K562 (cell line): Measurements from ENCODE around the gene GGACT. TPM values are rescaled to one million over a fixed set of nuclear protein-coding genes. Genes with fewer than 3 reads are reported as not detected.

Experiments used
- ATAC-seq: fragments of 200-7000 bp; cut with Tn5 transposase; 3 replicates; pipeline ENCODE4 v1.9.1; 2020; ENCODE audit warnings: moderate library complexity
- BruUV-seq: library from RNA; stranded (reverse); fragments of 400-500 nt; replicated peaks from 2 replicates; lab custom pipeline; 2021; lab: Mats Ljungman, UMichigan
- CTCF ChIA-PET: fragments of 300-600 bp; formaldehyde crosslinking; extraction: SDS; loops from one replicate; lab custom pipeline; 2021; ENCODE audit warnings: low intra/inter-chr PET ratio; lab: Yijun Ruan, JAX
- POLR2A ChIA-PET: fragments of 300-600, 350-650 bp; sonication (Branson Sonifier 250); formaldehyde crosslinking; extraction: SDS; loops from one replicate; lab custom pipeline; 2021; ENCODE audit warnings: antibody characterized with exemption, inconsistent platforms; lab: Yijun Ruan, JAX
- DNase-seq, 4 experiments: peaks; one replicate each; pipeline versions ENCODE4 v3.0.0 to v3.0.0-alpha.2; 2011 to 2018; ENCODE audit warnings: low spot score in 3 of 4, mixed read lengths in 3 of 4; ENCODE audit errors: extremely low read depth in 1 of 4
- FAIRE-seq: peaks from 2 replicates; lab custom pipeline; 2011; peaks lifted over from hg19 to GRCh38; lab: Jason Lieb, UNC
- H2AFZ ChIP-seq: 2 replicates; pipeline ENCODE4 v1.6.0; 2011; ENCODE audit warnings: low read depth, low read length, control low read depth, inconsistent platforms
- H3K27ac ChIP-seq: fragments of 200-600 bp; 3 replicates; pipeline ENCODE4 v1.8.0; 2011; ENCODE audit warnings: low read depth, mild to moderate bottlenecking, control low read depth, inconsistent platforms, low read length, moderate library complexity, mixed read lengths; ENCODE audit errors: extremely low read depth
- H3K27me3 ChIP-seq, 2 experiments: fragments of 300-600 bp in 1 of 2; 2 replicates in 1 of 2; 3 replicates in 1 of 2; pipeline versions ENCODE4 v1.6.0 to v1.8.0; 2011; ENCODE audit warnings: inconsistent platforms in 2 of 2, low read length in 2 of 2, mild to moderate bottlenecking in 1 of 2, mixed read lengths in 1 of 2, moderate library complexity in 1 of 2; ENCODE audit not compliant: control insufficient read depth in 2 of 2, insufficient read depth in 2 of 2
- H3K36me3 ChIP-seq: fragments of 300-600 bp; 3 replicates; pipeline ENCODE4 v1.8.0; 2011; ENCODE audit warnings: mild to moderate bottlenecking, low read length, inconsistent platforms; ENCODE audit not compliant: control insufficient read depth, insufficient read depth
- H3K4me1 ChIP-seq, 2 experiments: fragments of 200-600 bp in 1 of 2; replicated peaks in 1 of 2; 2 replicates in 1 of 2; 3 replicates in 1 of 2; pipeline versions ENCODE4 v1.5.1 to v1.8.0; 2011; ENCODE audit warnings: inconsistent platforms in 2 of 2, low read length in 2 of 2, mild to moderate bottlenecking in 1 of 2, mixed read lengths in 1 of 2, moderate library complexity in 1 of 2; ENCODE audit not compliant: control insufficient read depth in 2 of 2, insufficient read depth in 2 of 2
- H3K4me2 ChIP-seq: 2 replicates; pipeline ENCODE4 v1.6.1; 2011; ENCODE audit warnings: low read length, control low read depth, inconsistent platforms, mixed read lengths; ENCODE audit not compliant: insufficient read depth
- H3K4me3 ChIP-seq: fragments of 200-600 bp; sonication (generic), shearing (Covaris generic); 2 replicates; pipeline ENCODE4 v1.5.1; 2016; ENCODE audit warnings: control low read depth, inconsistent platforms
- H3K79me2 ChIP-seq: fragments of 200-600 bp; 3 replicates; pipeline ENCODE4 v1.8.0; 2011; ENCODE audit warnings: low read length, inconsistent platforms; ENCODE audit not compliant: control insufficient read depth, insufficient read depth
- H3K9ac ChIP-seq, 2 experiments: 2 replicates each; pipeline versions ENCODE4 v1.6.0 to v1.6.1; 2011; ENCODE audit warnings: low read depth in 2 of 2, low read length in 2 of 2, control low read depth in 1 of 2, inconsistent platforms in 1 of 2, mild to moderate bottlenecking in 1 of 2, mixed read lengths in 1 of 2; ENCODE audit not compliant: insufficient read depth in 1 of 2
- H3K9me1 ChIP-seq: one replicate; pipeline ENCODE4 v1.6.0; 2011; ENCODE audit warnings: inconsistent platforms, mild to moderate bottlenecking, low read length, moderate library complexity; ENCODE audit not compliant: control insufficient read depth, insufficient read depth
- H3K9me3 ChIP-seq: replicated peaks from 2 replicates; pipeline ENCODE4 v1.5.1; 2011; ENCODE audit warnings: low read depth, low read length, inconsistent platforms; ENCODE audit not compliant: control insufficient read depth, insufficient read depth
- H4K20me1 ChIP-seq: replicated peaks from 2 replicates; pipeline ENCODE4 v1.6.1; 2011; ENCODE audit warnings: low read length, inconsistent platforms, mixed read lengths; ENCODE audit not compliant: control insufficient read depth, insufficient read depth
- BCLAF1 ChIP-seq, 2 experiments: fragments of 450-650 bp in 1 of 2; IDR thresholded peaks; 2 replicates each; pipeline ENCODE4 v1.6.1; 2011 to 2017; ENCODE audit warnings: low read depth in 2 of 2, antibody characterized with exemption in 1 of 2, borderline replicate concordance in 1 of 2, low read length in 1 of 2, mild to moderate bottlenecking in 1 of 2, mixed read lengths in 1 of 2; ENCODE audit not compliant: control insufficient read depth in 1 of 2
- HMBOX1 ChIP-seq: sonication (generic); IDR thresholded peaks from 2 replicates; pipeline ENCODE4 v1.6.1; 2016
- MEIS2 ChIP-seq: fragments of 450-650 bp; IDR thresholded peaks from 2 replicates; pipeline ENCODE4 v1.6.1; 2014; ENCODE audit warnings: mild to moderate bottlenecking; ENCODE audit not compliant: partially characterized antibody
- NRF1 ChIP-seq, 2 experiments: fragments of 450-650 bp; IDR thresholded peaks in 1 of 2; conservative IDR thresholded peaks in 1 of 2; 2 replicates each; pipeline ENCODE4 v1.6.1; 2014; ENCODE audit warnings: mild to moderate bottlenecking in 2 of 2
- PKNOX1 ChIP-seq: fragments of 450-650 bp; IDR thresholded peaks from 2 replicates; pipeline ENCODE4 v1.6.1; 2016
- TEAD4 ChIP-seq, 2 experiments: sonication (generic) in 1 of 2; formaldehyde crosslinking in 1 of 2; IDR thresholded peaks; 2 replicates each; pipeline versions ENCODE4 v1.6.1 to v1.8.0; 2012 to 2022; ENCODE audit warnings: borderline replicate concordance in 1 of 2, inconsistent platforms in 1 of 2, low read length in 1 of 2, mild to moderate bottlenecking in 1 of 2, missing genetic modification reagents in 1 of 2
- ZBTB7A ChIP-seq: IDR thresholded peaks from 2 replicates; pipeline ENCODE4 v1.6.1; 2011; ENCODE audit warnings: low read depth, mild to moderate bottlenecking, low read length, moderate library complexity, borderline replicate concordance; ENCODE audit not compliant: control insufficient read depth
- ZNF175 ChIP-seq: fragments of 200-800 bp; sonication (Bioruptor generic); IDR thresholded peaks from 2 replicates; pipeline ENCODE4 v1.6.1; 2016; ENCODE audit warnings: low read depth, mild to moderate bottlenecking, missing genetic modification characterization, missing compliant biosample characterization
- ZNF518B ChIP-seq: fragments of 250-450 bp; sonication (Bioruptor Pico); IDR thresholded peaks from 2 replicates; pipeline ENCODE4 v1.5.0; 2021; ENCODE audit warnings: mild to moderate bottlenecking, moderate library complexity
- WGBS: fragments of 100-300 bp; shearing (Covaris generic); methylation state at CpG from one replicate; pipeline ENCODE4 v1.1.6; 2016; ENCODE audit warnings: low coverage, mixed read lengths; ENCODE audit not compliant: insufficient coverage; ENCODE audit errors: missing lambda C conversion rate; 5-methylcytosine and 5-hydroxymethylcytosine counted together
- in situ Hi-C: fragments of 300-500 bp; cut with MboI; formaldehyde crosslinking; loops from 4 replicates; pipeline ENCODE4 v1.15.0; 2018; ENCODE audit warnings: inconsistent platforms, mixed read lengths
- intact Hi-C: fragments of 100-400 bp; cut with micrococcal nuclease; formaldehyde crosslinking; loops from 2 replicates; pipeline ENCODE4 v1.14.2; 2022
- polyA plus RNA-seq, 8 experiments: library from polyadenylated mRNA; depleted of rRNA in 4 of 8; stranded (reverse) in 5 of 8; unstranded in 3 of 8; fragments of >200 nt; fragmentation: Nextera tagmentation in 2 of 8; fragmentation: Illumina TruSeq in 1 of 8; extraction: Ambion mirVana in 2 of 8; extraction: Trizol in 1 of 8; gene quantifications; 2 replicates each; pipeline versions ENCODE4 v1.2.1 to v1.2.3, GENCODE V29; 2011 to 2014; ENCODE audit warnings: inconsistent platforms in 1 of 8, missing spikeins in 1 of 8
- total RNA-seq, 7 experiments: library from RNA; depleted of rRNA in 6 of 7; stranded (reverse); fragments of >200 nt in 6 of 7; fragmentation: Illumina TruSeq in 2 of 7; extraction: Trizol in 2 of 7; gene quantifications; 2 replicates each; pipeline versions ENCODE4 v1.2.1 to v1.2.3, GENCODE V29; 2011 to 2021; ENCODE audit warnings: low replicate concordance in 1 of 7

Gene GGACT
- total and polyA plus RNA-seq, 9 of the 15 experiments (the other 6 are each of a cell fraction or from before 2014, with no cell fraction given), result 0.20 to 3.2 (median 1.7) TPM

- Histone ChIP-seq H3K4me2 (no peak overlapping the region), H3K27me3 (no peaks in the 10 kb centered on the region), H2AFZ (no peak overlapping the region), H3K9me1 (no peaks in the 10 kb centered on the region), H3K9ac (no peak overlapping the region; a peak in 1 of 4 replicates), H3K27ac (no peak overlapping the region), H3K9me3 (no peaks in the 10 kb centered on the region), H3K4me3 (no peak overlapping the region), H3K36me3 (no peaks in the 10 kb centered on the region), H3K79me2 (no peaks in the 10 kb centered on the region), H4K20me1 (no peaks in the 10 kb centered on the region), H3K4me1 (peaks cover 12 to 43% of the 10 kb centered on the region in 2 experiments; a peak in 4 of 5 replicates)
- WGBS, result 48% methylated on average over 8 of the region's 9 CpGs
- POLR2A ChIA-PET, result interaction anchor here (0.6 to 0.8 kb wide), 3 partner anchors 10 to 56 kb away, joined by 3 read pairs; no protein-coding TSS in a partner anchor
- no peak for FAIRE-seq
- CTCF ChIA-PET, result no interaction called here
- ATAC-seq, result peak; percentile 51
- intact Hi-C loops, result no loop called here
- in situ Hi-C loops, result loop anchor here (25.0 kb wide), 1 partner anchor 2000 kb away; no protein-coding TSS in a partner anchor
- BruUV-seq, result no TSS peak
- DNase-seq, result peak in 2 of 4 experiments; percentile 38 to 52
- TF ChIP-seq ZBTB7A, result no peak
- TF ChIP-seq ZNF518B, result no peak
- TF ChIP-seq PKNOX1, result peak; percentile 49
- TF ChIP-seq TEAD4 (IDR thresholded peaks at IDR 0.05; ENCODE audit: low read length), result peak; percentile 18; the same call in 1 of the 2 replicates
- TF ChIP-seq TEAD4 (CRISPR knock-in tag; IDR thresholded peaks at IDR 0.05; ENCODE audit: borderline replicate concordance), result no peak
- peak; percentile 64 for TF ChIP-seq HMBOX1
- no peak for TF ChIP-seq BCLAF1 (IDR thresholded peaks at IDR 0.05; ENCODE audit: borderline replicate concordance in 1 of 2, control insufficient read depth in 1 of 2, low read depth in 2 of 2, low read length in 1 of 2)
- 0 out of 4 replicates have a peak, but pooled peaks of 1 of the 2 experiments have one; percentile 11 for TF ChIP-seq NRF1 (conservative IDR thresholded peaks at IDR 0.05 in 1 of 2, IDR thresholded peaks at IDR 0.05 in 1 of 2)
- peak; percentile 72 for TF ChIP-seq MEIS2
- 0 out of 2 replicates have a peak, but pooled peaks have one; percentile 30 for TF ChIP-seq ZNF175 (CRISPR knock-in tag)
These were observed 23.3 kb upstream of the GGACT start for GRCh38 chr13:100611678-100612492.
